ENCODE data around the gene TNPO3.
"Not testable (repeated sequence)": the region's sequence is repeated elsewhere in the genome, so short reads cannot be mapped to it uniquely, and the experiment has no call there.

TNPO3 gene

DNA sequence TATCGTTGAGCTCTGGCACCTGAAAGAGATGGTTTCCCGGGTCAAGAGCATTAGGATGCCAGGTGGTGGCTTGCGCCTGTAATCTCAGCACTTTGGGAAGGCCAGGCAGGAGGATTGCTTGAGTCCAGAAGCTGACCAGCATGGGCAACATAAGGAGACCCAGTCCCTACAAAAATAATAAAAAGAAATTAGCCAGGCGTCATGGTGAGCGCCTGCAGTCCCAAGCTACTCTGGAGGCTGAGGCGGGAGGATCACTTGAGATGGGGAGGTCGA lies 138.3 kb downstream of the TNPO3 start:
- no peak for TF ChIP-seq POLR2A (IDR thresholded peaks at IDR 0.05; ENCODE audit: low read depth, low read length)
- DNase-seq (ENCODE audit: insufficient read length, low spot score) = no peak
- FAIRE-seq = no peak

DNA sequence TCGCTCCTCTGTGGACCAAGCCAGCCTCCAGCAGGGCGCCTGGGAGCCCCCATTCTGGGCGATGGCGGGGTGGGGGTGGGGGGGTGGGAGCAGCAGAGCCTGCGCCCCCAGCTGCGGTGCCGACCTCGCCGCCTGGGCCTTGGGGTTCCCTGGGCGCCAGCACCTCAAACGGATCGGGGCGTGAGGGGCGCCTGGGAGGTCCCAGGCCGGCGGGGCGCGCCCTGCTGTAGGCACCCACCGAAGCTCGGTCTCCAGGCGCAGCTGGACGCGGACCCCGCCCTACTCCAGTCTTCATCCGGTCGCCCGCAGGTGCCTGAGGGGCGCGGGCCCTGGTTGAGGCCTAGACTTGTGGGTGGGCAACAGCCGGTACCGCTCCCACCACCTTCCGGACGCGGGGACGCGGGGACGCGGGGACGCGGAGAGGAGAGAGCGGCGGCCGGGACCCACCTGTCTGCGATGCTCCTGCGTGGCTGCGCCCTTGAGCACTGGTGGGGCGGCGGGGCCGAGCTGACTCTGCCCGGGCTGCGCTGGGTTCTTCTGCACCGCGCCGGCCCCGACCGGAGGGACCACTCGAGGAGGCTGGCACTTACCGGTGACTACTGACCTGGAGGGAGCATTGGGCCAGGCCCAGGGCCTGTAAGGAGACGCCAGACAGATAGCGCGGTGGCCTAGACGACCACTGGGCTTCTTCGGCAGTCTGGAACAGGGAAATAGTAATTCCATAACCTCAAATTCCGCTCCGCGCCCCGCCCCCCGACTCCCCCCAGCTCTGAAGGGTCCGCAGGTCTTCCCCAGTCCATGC lies 138.9 kb downstream of the TNPO3 start:
- no peak for TF ChIP-seq POLR2A (IDR thresholded peaks at IDR 0.05; ENCODE audit: low read depth, low read length)
- no peak for FAIRE-seq

DNA sequence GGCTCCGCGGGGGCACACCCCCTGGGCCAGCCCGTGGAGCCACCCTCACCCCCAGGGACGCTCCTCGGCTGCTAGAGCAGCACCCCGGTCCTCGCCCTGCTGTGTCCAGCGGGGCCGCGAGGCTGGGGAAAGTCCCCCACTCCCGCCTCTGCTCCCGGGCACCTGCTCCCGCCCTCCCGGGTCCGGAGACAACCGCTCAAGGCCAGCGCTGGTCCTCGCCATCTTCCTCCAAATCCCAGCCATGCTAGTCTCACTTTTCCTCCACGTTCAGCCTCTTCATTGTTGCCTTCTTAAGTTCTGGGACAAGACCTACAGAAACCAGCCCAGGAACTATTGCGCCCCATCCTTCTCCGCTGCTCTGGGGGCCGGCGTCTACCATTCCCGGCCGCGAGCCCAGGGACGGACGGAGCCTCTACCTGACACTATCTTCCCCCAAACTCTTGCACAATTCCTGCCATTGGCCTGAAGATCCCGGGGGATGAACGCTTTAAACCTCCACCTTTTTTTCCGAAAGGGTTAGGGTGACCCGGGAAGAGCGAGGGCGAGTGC lies 139.6 kb downstream of the TNPO3 start:
- no peak for TF ChIP-seq POLR2A (IDR thresholded peaks at IDR 0.05; ENCODE audit: low read depth, low read length)
- DNase-seq (ENCODE audit: insufficient read length, low spot score) = no peak
- no peak for FAIRE-seq

More for the DNA sequence above, 138.9 kb downstream of the TNPO3 start:
- DNase-seq (ENCODE audit: insufficient read length, low spot score) = no peak

DNA sequence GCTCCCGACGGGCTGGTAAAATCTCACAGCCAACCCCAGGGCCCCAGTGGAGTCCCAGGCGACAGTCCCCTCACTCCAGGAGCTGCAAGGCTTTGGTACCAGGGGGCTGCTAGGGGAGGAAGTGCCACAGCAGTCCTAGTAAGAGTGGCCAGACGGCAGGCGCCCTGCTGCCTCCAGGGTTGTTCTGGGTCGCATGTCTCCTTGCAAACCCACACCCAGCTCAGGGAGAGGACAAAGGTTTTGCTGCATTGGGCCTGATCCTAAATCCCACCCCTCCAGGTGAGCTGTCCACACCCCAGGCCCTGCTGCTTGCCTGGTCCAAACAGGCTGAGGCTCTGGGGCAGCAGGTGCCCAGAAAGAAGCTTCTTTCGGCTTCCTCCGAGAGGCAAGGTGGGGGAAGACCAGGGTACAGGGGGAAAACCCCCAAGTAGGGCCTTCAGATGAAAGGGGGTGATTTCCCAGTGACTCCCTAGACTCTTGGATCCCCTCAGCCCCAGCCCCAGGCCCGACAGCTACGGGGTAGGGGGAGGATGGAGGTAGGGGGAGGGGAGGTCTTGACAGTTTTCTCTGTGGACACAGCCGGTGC lies 140.3 kb downstream of the TNPO3 start:
- TF ChIP-seq POLR2A (IDR thresholded peaks at IDR 0.05; ENCODE audit: low read depth, low read length) = no peak
- FAIRE-seq = no peak
- no peak for DNase-seq (ENCODE audit: insufficient read length, low spot score)

DNA sequence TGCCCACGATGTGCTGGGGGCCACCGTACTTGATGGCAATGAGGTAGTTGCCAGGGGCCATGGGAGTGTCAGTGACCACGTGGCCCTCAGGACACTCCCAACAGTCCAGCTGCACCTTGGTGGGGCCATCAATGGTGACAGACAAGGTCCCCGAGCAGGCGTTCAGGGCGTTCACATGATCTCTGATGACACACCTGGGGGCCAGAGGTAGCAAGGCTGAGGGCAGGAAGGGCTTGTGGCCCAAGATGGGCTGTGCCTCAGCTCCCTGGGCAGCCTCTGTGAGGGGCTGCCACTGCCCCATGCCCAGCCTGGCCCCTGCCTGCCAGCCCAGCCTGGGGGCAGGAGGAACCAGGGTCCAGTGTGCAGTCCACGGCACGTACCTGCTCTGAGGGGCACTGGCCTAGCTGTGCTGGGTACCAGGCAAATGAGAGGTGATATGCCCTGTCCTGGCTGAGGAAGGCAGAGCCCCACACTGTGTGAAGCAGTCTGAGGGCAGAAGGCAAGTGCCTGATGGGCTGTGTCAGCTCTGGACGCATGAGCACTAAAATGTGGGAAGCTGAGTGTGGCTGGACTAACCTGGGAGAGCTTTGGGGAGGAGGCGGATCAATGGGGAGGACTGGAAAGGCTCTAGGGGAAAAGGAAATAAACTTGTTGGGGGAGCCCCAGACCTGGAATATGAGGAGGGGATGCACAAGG lies 140.9 kb downstream of the TNPO3 start:
- TF ChIP-seq POLR2A (IDR thresholded peaks at IDR 0.05; ENCODE audit: low read depth, low read length) = no peak
- FAIRE-seq = no peak
- no peak for DNase-seq (ENCODE audit: insufficient read length, low spot score)

DNA sequence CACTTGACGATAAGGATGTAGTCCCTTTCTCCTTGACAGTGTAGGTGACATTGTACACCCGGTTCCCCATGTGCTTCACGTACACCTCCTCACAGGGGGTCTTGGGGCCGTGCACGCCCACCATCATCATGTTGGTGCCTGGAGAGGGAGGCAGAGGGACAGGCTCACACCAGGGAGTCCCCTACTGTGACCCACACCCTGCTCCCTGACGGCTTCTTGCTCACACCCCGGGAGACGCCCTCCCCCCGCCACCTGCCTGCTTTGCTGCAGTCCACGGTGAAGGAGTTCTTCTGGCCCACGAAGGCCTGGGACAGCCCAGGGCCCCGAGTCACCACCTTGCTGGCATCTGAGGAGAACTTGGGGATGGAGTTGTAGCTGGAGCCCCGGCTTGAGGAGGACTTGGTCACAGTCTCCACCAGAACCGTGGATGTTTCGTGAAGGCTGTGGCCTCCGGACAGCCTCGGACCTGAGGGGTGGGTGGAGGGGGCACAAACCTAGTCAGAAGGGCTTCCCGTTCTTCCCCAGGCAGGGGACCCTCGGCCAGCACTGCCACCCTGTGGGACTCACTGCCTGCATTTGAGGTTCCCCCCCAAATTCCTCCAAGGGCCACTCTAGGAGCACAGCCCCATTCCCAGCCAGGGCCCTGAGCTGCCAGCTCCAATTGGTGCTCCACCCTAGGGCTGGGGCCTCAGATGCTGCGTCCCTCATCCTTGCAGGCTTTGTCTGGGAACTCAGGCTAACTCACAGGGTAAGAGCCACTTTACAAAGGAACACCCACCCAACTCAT lies 142.0 kb downstream of the TNPO3 start:
- not testable (repeated sequence) for DNase-seq (ENCODE audit: insufficient read length, low spot score); FAIRE-seq

DNA sequence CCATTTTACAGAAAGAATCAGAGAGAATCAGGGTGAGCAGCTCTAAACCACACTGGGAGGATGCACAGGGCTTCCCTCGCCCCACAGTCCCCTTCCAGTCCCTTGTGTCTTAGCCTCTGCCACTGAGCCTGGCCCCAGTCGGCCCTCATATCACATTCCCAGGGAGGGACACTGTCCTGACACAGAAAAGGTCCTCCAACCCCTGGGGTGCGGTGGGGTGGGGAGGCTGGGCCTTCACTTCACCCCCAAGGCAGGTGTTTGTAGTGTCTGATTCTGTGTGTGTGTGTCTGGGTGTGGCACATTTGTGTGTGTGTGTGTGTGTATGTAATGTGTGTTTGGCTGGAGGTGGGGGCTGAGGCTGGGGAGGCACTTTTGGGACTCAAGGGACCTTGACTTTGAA lies 142.6 kb downstream of the TNPO3 start:
- TF ChIP-seq POLR2A (IDR thresholded peaks at IDR 0.05; ENCODE audit: low read depth, low read length) = no peak
- DNase-seq (ENCODE audit: insufficient read length, low spot score) (no peak), FAIRE-seq (no peak)

DNA sequence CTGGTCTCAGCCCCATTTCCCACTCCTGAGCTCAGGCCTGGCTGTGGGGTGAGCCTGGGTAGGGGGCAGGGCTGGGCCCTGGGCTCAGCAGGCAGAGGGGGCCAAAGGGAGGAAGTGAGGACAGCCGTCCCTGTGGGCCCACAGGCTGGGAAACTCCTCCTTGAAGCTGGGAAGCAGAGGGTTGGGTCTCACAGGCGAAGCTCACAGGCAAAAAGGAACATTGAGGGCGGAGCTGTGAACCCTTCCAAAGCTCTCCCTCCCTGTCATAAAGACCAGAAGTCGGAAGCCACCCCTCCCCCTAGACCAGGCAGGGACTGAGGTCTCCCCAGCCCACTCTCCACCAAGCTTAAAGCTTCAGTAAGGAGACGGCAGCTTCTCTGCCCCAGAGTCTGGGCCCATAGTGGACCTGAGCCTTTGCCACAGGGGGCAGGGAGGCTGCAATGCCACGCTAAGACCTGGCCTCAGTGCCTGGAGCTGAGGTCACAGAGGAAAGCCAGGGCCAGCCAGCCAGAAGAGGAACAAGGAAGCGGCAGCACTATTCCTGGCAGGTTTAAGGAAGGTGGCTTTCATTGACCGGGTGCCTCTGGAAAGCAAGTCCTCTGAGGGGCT lies 143.4 kb downstream of the TNPO3 start:
- TF ChIP-seq POLR2A (IDR thresholded peaks at IDR 0.05; ENCODE audit: low read depth, low read length) = no peak

DNA sequence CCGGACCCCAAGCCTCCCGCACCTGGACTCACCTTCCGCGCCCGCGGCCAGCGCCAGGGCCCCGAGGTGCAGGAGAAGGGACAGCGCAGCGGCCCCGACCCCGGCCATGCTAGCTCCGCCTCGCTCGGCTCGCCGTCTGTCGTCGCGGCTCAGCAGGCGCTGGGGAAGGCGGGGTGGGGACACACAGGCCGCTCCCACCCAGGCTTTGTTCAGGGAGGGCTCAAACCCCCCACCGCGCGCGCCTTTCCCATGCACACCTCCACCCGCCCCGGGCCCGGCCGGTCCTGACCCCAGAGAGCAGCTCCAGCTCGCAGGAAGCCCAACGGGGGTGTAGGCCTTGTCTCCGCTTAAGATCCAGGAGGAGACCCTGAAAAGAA lies 144.4 kb downstream of the TNPO3 start, which contains the start of gene KCP:
Gene KCP (minus strand): TSS at position 141 of the 377 bp plus-strand sequence. CDS start 33 bp downstream, at position 108.
- DNase-seq (ENCODE audit: insufficient read length, low spot score) (no peak), FAIRE-seq (no peak)

More for the DNA sequence above, 143.4 kb downstream of the TNPO3 start:
- FAIRE-seq (no peak), DNase-seq (ENCODE audit: insufficient read length, low spot score) (no peak)

DNA sequence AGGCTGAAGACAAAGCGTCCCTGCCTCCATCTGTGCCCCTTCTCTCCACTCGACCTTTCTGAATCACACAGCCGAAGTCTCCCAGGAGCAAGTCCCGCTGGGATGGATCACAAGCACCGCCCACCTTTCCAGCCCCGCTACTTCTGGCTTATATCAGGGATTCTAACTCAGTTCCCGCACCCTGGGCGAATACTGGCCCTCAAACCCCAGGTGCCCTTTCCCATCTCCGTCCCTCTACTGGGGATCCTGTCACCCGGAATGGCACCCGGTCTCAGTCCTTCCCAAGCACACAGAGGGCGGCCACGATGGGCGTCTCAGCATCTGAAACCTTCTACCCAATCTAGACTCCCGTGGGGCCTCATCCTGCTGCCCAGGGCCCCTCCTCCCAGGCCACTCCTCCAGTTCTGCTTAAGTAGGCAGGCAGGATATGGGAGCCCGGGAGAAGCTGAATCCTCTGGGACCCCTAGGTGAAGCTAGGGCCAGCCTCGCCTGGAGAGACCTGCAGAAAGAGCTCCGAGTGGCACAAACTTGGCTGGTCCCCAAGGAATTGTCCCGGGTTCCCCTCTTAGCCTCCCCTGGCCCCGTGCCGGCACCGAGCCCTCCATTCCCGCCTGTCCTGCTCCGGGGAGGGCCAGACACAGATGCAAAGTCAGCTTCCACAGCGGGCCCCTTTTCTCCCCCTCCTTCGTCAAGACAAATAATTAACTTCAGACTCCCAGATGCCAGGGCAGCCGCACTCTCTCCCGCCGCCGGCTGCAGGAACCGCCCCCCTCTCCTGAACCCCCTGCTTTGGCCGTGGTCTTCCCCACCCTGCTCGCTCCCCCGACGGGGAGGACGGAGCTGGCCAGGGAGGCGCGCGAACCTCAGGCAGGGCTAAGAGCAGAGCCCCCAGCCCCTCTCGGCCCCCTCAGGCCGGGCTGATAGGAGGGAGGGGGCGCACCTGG lies 145.0 kb downstream of the TNPO3 start:
- no peak for TF ChIP-seq POLR2A (IDR thresholded peaks at IDR 0.05; ENCODE audit: low read depth, low read length)
- DNase-seq (ENCODE audit: insufficient read length, low spot score) = peak; percentile 86
- no peak for FAIRE-seq

More for the DNA sequence above, 144.4 kb downstream of the TNPO3 start, which contains the start of gene KCP:
- TF ChIP-seq POLR2A (IDR thresholded peaks at IDR 0.05; ENCODE audit: low read depth, low read length) = no peak

DNA sequence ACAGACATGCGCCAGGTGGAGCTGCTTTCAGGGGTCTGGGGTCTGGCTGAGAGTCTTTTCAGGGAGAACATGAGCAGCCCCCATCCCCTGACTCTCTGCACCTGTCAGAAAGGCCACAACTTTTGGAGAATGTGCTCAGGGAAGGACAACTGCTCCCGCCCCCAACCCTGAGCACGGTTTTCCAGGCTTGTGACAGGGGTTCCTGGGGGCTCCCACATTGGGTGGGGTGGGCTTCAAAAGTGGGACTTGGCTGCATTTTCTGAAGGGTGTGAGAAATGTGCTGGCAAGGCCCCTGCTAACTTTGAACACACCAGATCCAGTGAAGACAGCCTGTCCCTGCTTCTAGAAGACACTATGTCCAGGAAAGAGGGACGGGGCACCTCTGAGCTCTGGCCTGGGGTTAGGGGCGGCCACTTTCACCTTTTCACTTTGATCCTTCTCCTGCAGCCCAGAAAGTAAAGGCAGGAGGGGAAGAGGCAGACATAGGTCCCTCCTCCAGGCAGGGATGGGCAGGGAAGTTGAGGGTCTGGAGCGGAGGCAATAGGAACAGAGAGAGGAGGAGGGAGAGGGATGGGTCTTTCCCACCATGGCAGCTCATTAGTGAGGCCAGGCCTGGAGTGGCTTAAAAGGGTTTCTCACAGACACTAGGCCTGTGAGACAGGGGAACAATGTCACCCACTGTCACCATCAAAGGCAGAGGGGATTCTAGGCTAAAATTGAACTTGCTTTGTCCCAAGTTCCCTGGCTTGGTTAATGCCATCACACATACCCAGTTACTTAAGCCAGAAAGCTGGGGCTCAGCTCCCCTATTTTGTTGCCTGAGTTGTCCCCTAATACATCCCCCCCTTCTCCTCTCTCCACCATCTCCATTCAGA lies 145.9 kb downstream of the TNPO3 start:
- no peak for FAIRE-seq
- TF ChIP-seq POLR2A (IDR thresholded peaks at IDR 0.05; ENCODE audit: low read depth, low read length) = no peak
- no peak for DNase-seq (ENCODE audit: insufficient read length, low spot score)
